AG04449 (cell line): ENCODE measurements around the gene ARL6IP4.

Source experiments
- CTCF ChIA-PET: fragments of 350-600 bp; formaldehyde crosslinking; extraction: SDS; loops from one replicate; lab custom pipeline; 2021; ENCODE audit warnings: antibody characterized with exemption; lab: Yijun Ruan, JAX
- POLR2A ChIA-PET: fragments of 400-600, 350-600 bp; formaldehyde crosslinking; extraction: SDS; loops from one replicate; lab custom pipeline; 2020; ENCODE audit warnings: antibody characterized with exemption, inconsistent platforms; lab: Yijun Ruan, JAX
- DNase-seq: peaks from one replicate; pipeline ENCODE4 v3.0.0-alpha.2; 2010; ENCODE audit warnings: low read depth, low spot score
- H3K4me3 ChIP-seq: 2 replicates; pipeline ENCODE4 v1.5.1; 2011; ENCODE audit warnings: low read depth, mild to moderate bottlenecking, control low read depth, low read length
- TF ChIP-seq, protein P1 (sequence below): IDR thresholded peaks from one replicate; pipeline ENCODE4 v1.5.1; 2011; ENCODE audit warnings: mild to moderate bottlenecking, moderate library complexity, low read length, control low read depth, inconsistent platforms; ENCODE audit not compliant: insufficient read depth; ENCODE audit errors: missing control alignments

Gene ARL6IP4

DNA sequence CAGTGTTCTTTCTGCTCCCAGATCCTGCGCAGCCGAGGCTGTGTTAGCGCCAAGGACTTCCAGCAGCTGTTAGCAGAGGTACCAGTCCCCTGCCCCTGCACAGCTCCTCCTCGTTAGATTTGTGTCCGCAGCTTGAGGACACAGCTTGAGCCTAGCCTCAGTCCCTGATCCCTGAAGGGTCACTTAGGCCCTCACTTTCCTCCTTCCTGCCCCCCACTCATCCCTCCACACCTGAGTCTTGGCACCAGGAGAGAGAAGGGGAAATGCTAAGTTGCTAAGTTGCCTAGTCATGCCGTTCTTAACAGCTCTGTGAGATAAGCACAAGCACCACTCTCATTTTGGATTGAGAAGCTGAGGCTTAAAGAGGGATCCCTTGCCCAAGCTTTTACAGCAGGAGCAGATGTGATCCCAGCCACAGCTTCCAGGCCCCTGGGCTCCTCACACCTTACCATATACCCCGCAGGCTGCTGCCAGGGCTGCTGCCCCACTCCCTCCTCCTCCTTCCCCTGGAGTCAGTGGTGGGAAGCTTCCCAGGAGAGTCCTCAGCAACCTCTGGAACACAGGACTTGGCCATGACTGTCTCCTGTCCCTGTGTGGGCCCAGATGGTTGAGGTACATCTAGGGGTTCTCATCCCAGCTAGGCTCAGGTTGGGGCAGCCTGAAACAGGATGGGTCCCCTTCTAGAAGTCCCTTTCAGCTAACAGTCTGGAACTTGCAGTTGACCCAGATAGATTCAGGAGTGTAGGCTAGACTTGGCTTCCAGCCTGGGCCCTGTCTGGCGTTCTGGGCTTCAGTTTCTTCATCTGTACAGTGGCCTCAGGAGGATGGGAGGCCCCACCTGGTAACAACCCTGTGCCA, 4.5 kb upstream of the ARL6IP4 start:
- peak overlapping the region; percentile 99 for H3K4me3 ChIP-seq
- ChIA-PET CTCF (interaction anchor here (0.5 to 3.5 kb wide), 8 partner anchors 10 to 265 kb away, joined by 3 to 21 read pairs (median 4); no protein-coding TSS in a partner anchor), POLR2A (interaction anchor here (0.9 to 2.8 kb wide), 5 partner anchors 67 to 266 kb away, joined by 3 to 25 read pairs (median 4); partner anchors contain the start of genes MPHOSPH9 and MTRFR)
- TF ChIP-seq, protein P1, sequence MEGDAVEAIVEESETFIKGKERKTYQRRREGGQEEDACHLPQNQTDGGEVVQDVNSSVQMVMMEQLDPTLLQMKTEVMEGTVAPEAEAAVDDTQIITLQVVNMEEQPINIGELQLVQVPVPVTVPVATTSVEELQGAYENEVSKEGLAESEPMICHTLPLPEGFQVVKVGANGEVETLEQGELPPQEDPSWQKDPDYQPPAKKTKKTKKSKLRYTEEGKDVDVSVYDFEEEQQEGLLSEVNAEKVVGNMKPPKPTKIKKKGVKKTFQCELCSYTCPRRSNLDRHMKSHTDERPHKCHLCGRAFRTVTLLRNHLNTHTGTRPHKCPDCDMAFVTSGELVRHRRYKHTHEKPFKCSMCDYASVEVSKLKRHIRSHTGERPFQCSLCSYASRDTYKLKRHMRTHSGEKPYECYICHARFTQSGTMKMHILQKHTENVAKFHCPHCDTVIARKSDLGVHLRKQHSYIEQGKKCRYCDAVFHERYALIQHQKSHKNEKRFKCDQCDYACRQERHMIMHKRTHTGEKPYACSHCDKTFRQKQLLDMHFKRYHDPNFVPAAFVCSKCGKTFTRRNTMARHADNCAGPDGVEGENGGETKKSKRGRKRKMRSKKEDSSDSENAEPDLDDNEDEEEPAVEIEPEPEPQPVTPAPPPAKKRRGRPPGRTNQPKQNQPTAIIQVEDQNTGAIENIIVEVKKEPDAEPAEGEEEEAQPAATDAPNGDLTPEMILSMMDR, result no peak
- no peak for DNase-seq

DNA sequence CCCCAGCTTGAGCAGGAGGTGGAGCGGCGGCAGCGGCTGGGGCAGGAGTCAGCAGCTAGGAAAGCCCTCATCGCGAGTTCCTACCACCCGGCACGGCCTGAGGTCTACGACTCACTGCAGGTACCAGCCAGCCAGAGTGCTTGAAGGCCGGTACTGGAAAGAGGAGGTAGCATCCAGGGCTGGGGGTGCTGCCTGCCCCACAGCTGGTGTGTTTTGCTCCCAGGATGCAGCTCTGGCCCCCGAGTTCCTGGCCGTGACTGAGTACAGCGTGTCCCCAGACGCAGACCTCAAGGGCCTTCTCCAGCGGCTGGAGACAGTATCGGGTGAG, 3.9 kb upstream of the ARL6IP4 start:
- no peak for DNase-seq
- CTCF ChIA-PET, result interaction anchor here (0.9 to 3.5 kb wide), 3 partner anchors 116 to 262 kb away, joined by 3 to 21 read pairs (median 6); no protein-coding TSS in a partner anchor
- POLR2A ChIA-PET, result interaction anchor here (0.9 to 1.0 kb wide), 3 partner anchors 256 to 266 kb away, joined by 3 to 4 read pairs (median 3); partner anchors contain the start of genes MPHOSPH9 and MTRFR
- H3K4me3 ChIP-seq, result peak overlapping the region; percentile 99
- TF ChIP-seq, protein P1, result no peak

DNA sequence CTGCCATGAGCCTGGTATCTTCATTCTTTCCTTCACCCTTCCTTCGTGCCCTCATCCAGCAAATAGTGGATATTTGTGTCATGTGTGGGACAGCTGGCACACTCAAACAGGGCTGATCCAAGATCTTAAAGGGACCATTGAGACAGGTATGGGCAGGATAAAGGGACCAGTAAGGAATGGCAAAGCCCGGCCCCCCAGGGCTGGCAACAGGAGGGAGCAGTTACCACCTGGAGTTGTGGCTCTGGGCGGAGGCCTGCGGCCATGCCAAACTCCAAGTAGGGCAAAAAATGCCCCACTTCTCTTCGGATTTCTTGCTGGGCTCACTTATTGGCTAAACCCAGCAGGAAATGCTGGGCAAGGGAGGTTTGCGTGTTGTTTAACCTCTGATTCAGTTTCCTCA, 3.3 kb upstream of the ARL6IP4 start:
- TF ChIP-seq, protein P1, result no peak
- DNase-seq, result no peak
- ChIA-PET POLR2A (interaction anchor here (0.9 kb wide), 1 partner anchor 256 kb away, joined by 4 read pairs; the partner anchor contains the start of genes MPHOSPH9 and MTRFR), CTCF (interaction anchor here (0.9 to 3.5 kb wide), 2 partner anchors 259 to 261 kb away, joined by 3 to 21 read pairs; no protein-coding TSS in a partner anchor)
- H3K4me3 ChIP-seq, result no peak overlapping the region; the same call in 1 of the 2 replicates

DNA sequence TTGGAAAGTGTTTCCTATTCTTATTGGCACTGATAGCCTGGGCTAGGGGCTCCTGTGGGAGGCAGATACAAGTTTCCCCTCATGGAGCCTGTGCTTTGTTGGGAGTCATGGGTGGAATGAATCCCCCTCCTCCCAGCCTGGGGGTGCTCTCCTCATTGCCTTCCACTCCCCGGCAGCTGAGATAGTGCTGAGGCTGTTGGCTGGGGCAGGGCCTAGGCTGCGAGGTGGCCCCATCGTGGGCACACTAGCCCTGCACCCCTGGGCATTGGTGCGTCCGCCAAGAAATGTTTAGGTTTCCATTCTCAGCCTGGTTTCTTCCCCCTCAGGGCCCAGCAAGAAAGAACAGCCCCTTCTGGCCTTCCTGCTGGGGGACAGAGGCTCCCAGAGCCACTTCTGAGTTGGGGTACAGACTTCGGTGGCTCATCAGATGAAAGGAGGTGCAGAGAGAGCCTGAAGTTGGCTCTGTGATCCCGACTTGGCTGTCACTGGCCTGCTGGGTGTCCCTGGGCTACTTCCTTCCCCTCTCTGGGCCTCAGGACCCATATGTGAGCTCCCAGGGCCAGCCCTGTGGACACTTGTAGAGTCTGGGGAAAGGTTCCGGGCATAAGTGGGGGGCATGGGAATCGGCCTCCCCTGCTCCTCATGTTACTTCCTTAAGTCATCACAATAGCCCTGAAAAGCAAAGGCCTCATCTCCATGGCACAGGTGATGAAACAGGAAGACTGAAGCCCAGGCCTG, 2.7 kb upstream of the ARL6IP4 start:
- CTCF ChIA-PET, result interaction anchor here (1.4 kb wide), 1 partner anchor 261 kb away, joined by 4 read pairs; no protein-coding TSS in a partner anchor
- TF ChIP-seq, protein P1, result no peak
- POLR2A ChIA-PET, result interaction anchor here (1.3 kb wide), 1 partner anchor 255 kb away, joined by 5 read pairs; the partner anchor contains the start of genes MPHOSPH9 and MTRFR
- no peak overlapping the region; the same call in 1 of the 2 replicates for H3K4me3 ChIP-seq
- no peak for DNase-seq

DNA sequence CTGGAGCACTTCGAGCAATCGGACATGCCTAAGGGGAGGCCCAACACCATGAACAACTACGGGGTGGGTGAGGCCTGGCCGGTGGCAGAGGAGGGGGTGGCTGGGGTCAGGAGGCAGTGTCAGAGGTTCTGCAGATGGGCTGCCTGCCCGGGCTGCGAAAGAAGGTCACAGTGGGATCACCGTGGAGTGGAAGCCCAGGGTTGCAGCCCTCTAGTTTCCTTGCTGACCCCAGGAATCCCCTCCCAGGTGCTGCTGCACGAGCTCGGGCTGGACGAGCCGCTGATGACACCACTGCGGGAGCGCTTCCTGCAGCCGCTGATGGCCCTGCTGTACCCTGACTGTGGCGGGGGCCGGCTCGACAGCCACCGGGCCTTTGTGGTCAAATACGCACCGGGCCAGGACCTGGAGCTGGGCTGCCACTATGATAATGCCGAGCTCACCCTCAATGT, 1.9 kb upstream of the ARL6IP4 start:
- ChIA-PET POLR2A (interaction anchor here (0.9 to 1.3 kb wide), 2 partner anchors 254 to 259 kb away, joined by 4 to 5 read pairs; partner anchors contain the start of genes MPHOSPH9 and MTRFR), CTCF (interaction anchor here (1.4 kb wide), 1 partner anchor 260 kb away, joined by 4 read pairs; no protein-coding TSS in a partner anchor)
- DNase-seq, result no peak
- TF ChIP-seq, protein P1, result no peak
- H3K4me3 ChIP-seq, result no peak overlapping the region; the same call in 1 of the 2 replicates
